Measurements from ENCODE around the gene RPA3.

RPA3 gene

GRCh38 chr7:7742223-7742622 is 23.8 kb upstream of the RPA3 start:
- TF ChIP-seq, protein P1, sequence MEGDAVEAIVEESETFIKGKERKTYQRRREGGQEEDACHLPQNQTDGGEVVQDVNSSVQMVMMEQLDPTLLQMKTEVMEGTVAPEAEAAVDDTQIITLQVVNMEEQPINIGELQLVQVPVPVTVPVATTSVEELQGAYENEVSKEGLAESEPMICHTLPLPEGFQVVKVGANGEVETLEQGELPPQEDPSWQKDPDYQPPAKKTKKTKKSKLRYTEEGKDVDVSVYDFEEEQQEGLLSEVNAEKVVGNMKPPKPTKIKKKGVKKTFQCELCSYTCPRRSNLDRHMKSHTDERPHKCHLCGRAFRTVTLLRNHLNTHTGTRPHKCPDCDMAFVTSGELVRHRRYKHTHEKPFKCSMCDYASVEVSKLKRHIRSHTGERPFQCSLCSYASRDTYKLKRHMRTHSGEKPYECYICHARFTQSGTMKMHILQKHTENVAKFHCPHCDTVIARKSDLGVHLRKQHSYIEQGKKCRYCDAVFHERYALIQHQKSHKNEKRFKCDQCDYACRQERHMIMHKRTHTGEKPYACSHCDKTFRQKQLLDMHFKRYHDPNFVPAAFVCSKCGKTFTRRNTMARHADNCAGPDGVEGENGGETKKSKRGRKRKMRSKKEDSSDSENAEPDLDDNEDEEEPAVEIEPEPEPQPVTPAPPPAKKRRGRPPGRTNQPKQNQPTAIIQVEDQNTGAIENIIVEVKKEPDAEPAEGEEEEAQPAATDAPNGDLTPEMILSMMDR (IDR thresholded peaks at IDR 0.05; ENCODE audit: borderline replicate concordance, insufficient read depth, low read depth, low read length): no peak
- no peak overlapping the region for H3K4me3 ChIP-seq (ENCODE audit: low read depth, low read length)

- TF ChIP-seq, protein P1 (IDR thresholded peaks at IDR 0.05; ENCODE audit: borderline replicate concordance, insufficient read depth, low read depth, low read length): no peak
- H3K4me3 ChIP-seq (ENCODE audit: low read depth, low read length): no peak overlapping the region
Measured at GRCh38 chr7:7740037-7740355, 21.6 kb upstream of the RPA3 start.

GRCh38 chr7:7739204-7740036 is 21.0 kb upstream of the RPA3 start:
- H3K4me3 ChIP-seq (ENCODE audit: low read depth, low read length): no peak overlapping the region
- TF ChIP-seq, protein P1 (IDR thresholded peaks at IDR 0.05; ENCODE audit: borderline replicate concordance, insufficient read depth, low read depth, low read length): no peak

DNA sequence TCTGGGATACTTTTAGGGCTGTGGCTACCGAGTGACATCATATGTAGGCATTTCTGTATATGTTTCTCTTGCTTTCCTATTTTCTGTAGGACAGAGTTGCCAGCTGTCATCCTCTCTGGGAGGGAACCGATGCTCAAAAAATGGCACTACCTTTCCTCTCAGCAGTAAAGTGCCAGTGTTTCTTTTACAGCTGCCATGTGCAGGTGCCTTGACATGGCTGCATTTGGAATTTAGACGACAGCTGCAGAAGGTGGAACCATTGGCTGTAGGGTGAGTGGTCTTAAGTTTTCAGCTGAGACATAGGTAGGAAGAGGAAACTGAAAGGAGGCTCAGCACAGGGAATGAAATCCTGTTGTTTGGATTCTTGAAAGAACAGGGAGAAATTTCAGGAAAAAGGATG is 20.2 kb upstream of the RPA3 start:
- TF ChIP-seq, protein P1 (IDR thresholded peaks at IDR 0.05; ENCODE audit: borderline replicate concordance, insufficient read depth, low read depth, low read length): no peak
- H3K4me3 ChIP-seq (ENCODE audit: low read depth, low read length): no peak overlapping the region

GRCh38 chr7:7738177-7738576 is 19.8 kb upstream of the RPA3 start:
- H3K4me3 ChIP-seq (ENCODE audit: low read depth, low read length): no peak overlapping the region
- TF ChIP-seq, protein P1 (IDR thresholded peaks at IDR 0.05; ENCODE audit: borderline replicate concordance, insufficient read depth, low read depth, low read length): no peak

- no peak overlapping the region for H3K4me3 ChIP-seq (ENCODE audit: low read depth, low read length)
- TF ChIP-seq, protein P1 (IDR thresholded peaks at IDR 0.05; ENCODE audit: borderline replicate concordance, insufficient read depth, low read depth, low read length): no peak
Measured at GRCh38 chr7:7737674-7738073, 19.3 kb upstream of the RPA3 start.

DNA sequence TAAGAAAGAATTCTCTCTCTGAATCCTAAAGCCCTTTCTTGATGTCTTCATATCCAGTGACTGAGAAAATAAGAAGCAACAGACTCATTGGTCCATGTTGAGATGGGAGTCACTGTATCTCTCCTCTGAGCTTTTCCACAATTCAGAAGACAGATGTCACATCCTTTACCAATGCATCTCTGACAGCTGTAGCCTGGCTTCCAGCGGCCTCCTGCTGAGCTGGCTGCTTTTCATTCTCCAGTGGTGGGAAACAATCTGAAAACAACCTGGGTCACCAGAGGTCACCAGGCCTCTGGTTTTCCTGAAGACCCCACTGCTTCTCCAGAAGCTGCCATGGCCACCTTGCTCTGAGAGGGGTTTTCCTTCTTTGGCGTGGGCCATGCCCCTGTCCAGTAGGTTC is 18.3 kb upstream of the RPA3 start:
- H3K4me3 ChIP-seq (ENCODE audit: low read depth, low read length): no peak overlapping the region
- TF ChIP-seq, protein P1 (IDR thresholded peaks at IDR 0.05; ENCODE audit: borderline replicate concordance, insufficient read depth, low read depth, low read length): no peak

Data from GM12875 (cell line).